Neural cell (in vitro differentiated cells): ENCODE data around the gene ZNF554. TPM values are rescaled to one million over a fixed set of nuclear protein-coding genes. Genes with fewer than 3 reads are reported as not detected.

Experiments
- H2AFZ ChIP-seq: fragments of 200-600, 300-800 bp; sonication (generic), shearing (Covaris generic); 2 replicates; pipeline ENCODE4 v1.6.0; 2014; ENCODE audit warnings: low read depth, mild to moderate bottlenecking, antibody characterized with exemption, low read length, moderate library complexity
- H3F3A ChIP-seq: fragments of 200-600 bp; shearing (Covaris generic); 2 replicates; pipeline ENCODE4 v1.6.1; 2016; ENCODE audit warnings: mild to moderate bottlenecking, moderate library complexity, mixed read lengths, antibody characterized with exemption, low read length; ENCODE audit not compliant: insufficient read depth, poor library complexity, severe bottlenecking
- H3K27ac ChIP-seq: fragments of 200-600, 300-800 bp; sonication (generic), shearing (Covaris generic); 2 replicates; pipeline ENCODE4 v1.5.1; 2014; ENCODE audit warnings: mild to moderate bottlenecking, low read length, moderate library complexity
- H3K27me3 ChIP-seq: fragments of 300-800, 200-600 bp; sonication (generic), shearing (Covaris generic); 2 replicates; pipeline ENCODE4 v1.6.0; 2014; ENCODE audit warnings: mild to moderate bottlenecking, low read depth, low read length, moderate library complexity; ENCODE audit not compliant: insufficient read depth
- H3K36me3 ChIP-seq: fragments of 300-800, 200-600 bp; sonication (generic), shearing (Covaris generic); 2 replicates; pipeline ENCODE4 v1.5.1; 2014; ENCODE audit warnings: mild to moderate bottlenecking, antibody characterized with exemption, low read length, moderate library complexity; ENCODE audit not compliant: insufficient read depth
- H3K4me2 ChIP-seq: fragments of 300-800, 200-600 bp; sonication (generic), shearing (Covaris generic); 2 replicates; pipeline ENCODE4 v1.6.0; 2014; ENCODE audit warnings: mild to moderate bottlenecking, low read length
- H3K4me3 ChIP-seq: fragments of 300-800, 200-600 bp; sonication (generic), shearing (Covaris generic); 2 replicates; pipeline ENCODE4 v1.5.1; 2014; ENCODE audit warnings: mild to moderate bottlenecking, low read length, moderate library complexity
- H3K79me2 ChIP-seq: fragments of 200-600 bp; shearing (Covaris generic); replicated peaks from 2 replicates; pipeline ENCODE4 v1.6.0; 2014; ENCODE audit warnings: mild to moderate bottlenecking, low read length, moderate library complexity; ENCODE audit not compliant: insufficient read depth
- H3K9ac ChIP-seq: fragments of 300-800, 200-600 bp; sonication (generic), shearing (Covaris generic); 2 replicates; pipeline ENCODE4 v1.6.1; 2016; ENCODE audit warnings: mild to moderate bottlenecking, low read length, mixed read lengths
- H3K9me2 ChIP-seq: fragments of 200-600 bp; shearing (Covaris generic); 2 replicates; pipeline ENCODE4 v1.6.1; 2016; ENCODE audit warnings: mild to moderate bottlenecking, low read length, mixed read lengths; ENCODE audit not compliant: insufficient read depth
- H3K9me3 ChIP-seq: fragments of 200-600, 300-800 bp; sonication (generic), shearing (Covaris generic); 2 replicates; pipeline ENCODE4 v1.6.1; 2016; ENCODE audit warnings: mild to moderate bottlenecking, mixed run types, low read length, moderate library complexity, mixed read lengths
- H4K20me1 ChIP-seq: fragments of 200-600 bp; shearing (Covaris generic); 2 replicates; pipeline ENCODE4 v1.6.1; 2016; ENCODE audit warnings: mild to moderate bottlenecking, mixed run types; ENCODE audit not compliant: insufficient read depth
- EP300 ChIP-seq: fragments of 450-650 bp; conservative IDR thresholded peaks from 2 replicates; pipeline ENCODE4 v1.6.1; 2014; ENCODE audit warnings: antibody characterized with exemption, mild to moderate bottlenecking, moderate library complexity; ENCODE audit not compliant: poor library complexity, severe bottlenecking
- EZH2 ChIP-seq: fragments of 200-600, 300-800 bp; shearing (Covaris generic), sonication (generic); IDR thresholded peaks from 2 replicates; pipeline ENCODE4 v1.6.1; 2014; ENCODE audit warnings: antibody characterized with exemption, low read length, borderline replicate concordance, mild to moderate bottlenecking; ENCODE audit not compliant: insufficient read depth, poor library complexity, severe bottlenecking
- MXI1 ChIP-seq: fragments of 450-650 bp; conservative IDR thresholded peaks from 2 replicates; pipeline ENCODE4 v1.6.1; 2014; ENCODE audit warnings: antibody characterized with exemption, mild to moderate bottlenecking; ENCODE audit not compliant: poor library complexity, severe bottlenecking
- POLR2AphosphoS5 ChIP-seq: IDR thresholded peaks from 2 replicates; pipeline ENCODE4 v1.6.1; 2012
- RAD21 ChIP-seq: fragments of 450-650 bp; conservative IDR thresholded peaks from 2 replicates; pipeline ENCODE4 v1.6.1; 2014; ENCODE audit warnings: antibody characterized with exemption, mild to moderate bottlenecking, moderate library complexity
- REST ChIP-seq: IDR thresholded peaks from 2 replicates; pipeline ENCODE4 v1.6.1; 2012; ENCODE audit warnings: borderline replicate concordance
- SMC3 ChIP-seq: fragments of 450-650 bp; conservative IDR thresholded peaks from 2 replicates; pipeline ENCODE4 v1.6.1; 2014; ENCODE audit warnings: antibody characterized with exemption, mild to moderate bottlenecking, moderate library complexity; ENCODE audit not compliant: poor library complexity
- TAF1 ChIP-seq: IDR thresholded peaks from 2 replicates; pipeline ENCODE4 v1.6.1; 2012; ENCODE audit warnings: low read depth
- polyA plus RNA-seq: library from polyadenylated mRNA; depleted of rRNA; stranded (reverse); fragments of >200 nt; gene quantifications from 2 replicates; pipeline ENCODE4 v1.2.3, GENCODE V29; 2014
- TF ChIP-seq, protein P1 (sequence below): fragments of 450-650 bp; IDR thresholded peaks from 2 replicates; pipeline ENCODE4 v1.5.1; 2014; ENCODE audit warnings: antibody characterized with exemption, mild to moderate bottlenecking, moderate library complexity; ENCODE audit not compliant: poor library complexity, severe bottlenecking

Gene ZNF554
- polyA plus RNA-seq, 1 donor from 2014 or later = 22.5 TPM

DNA sequence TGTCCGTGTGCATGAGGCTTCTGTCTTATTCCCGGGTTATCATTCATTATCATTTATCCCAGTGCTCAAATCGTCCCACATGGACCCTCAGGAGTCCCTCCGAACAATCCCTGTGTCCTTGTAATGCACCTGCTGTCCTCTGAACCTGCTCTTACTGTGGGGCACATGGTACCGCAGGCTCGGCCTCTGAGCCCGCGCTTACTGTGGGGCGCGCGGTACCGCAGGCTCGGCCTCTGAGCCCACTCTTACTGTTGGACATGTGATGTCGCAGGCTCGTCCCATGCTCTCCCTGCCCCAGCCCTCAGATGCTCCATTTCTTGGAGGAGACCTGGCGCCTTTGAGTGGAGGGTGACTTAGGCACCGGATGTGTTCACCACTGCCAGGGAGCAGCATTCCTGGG, 16.8 kb upstream of the ZNF554 start:
- Histone ChIP-seq H3F3A (no peaks in the 10 kb centered on the region), H3K4me3 (no peak overlapping the region), H3K9ac (no peak overlapping the region), H3K9me3 (no peaks in the 10 kb centered on the region), H3K9me2 (no peaks in the 10 kb centered on the region), H3K27ac (no peak overlapping the region), H3K79me2 (no peaks in the 10 kb centered on the region), H3K4me2 (no peak overlapping the region), H3K36me3 (no peaks in the 10 kb centered on the region), H2AFZ (no peak overlapping the region), H4K20me1 (no peaks in the 10 kb centered on the region), H3K27me3 (no peaks in the 10 kb centered on the region)
- no peak for TF ChIP-seq EZH2
- TF ChIP-seq RAD21 = no peak
- TF ChIP-seq SMC3 = no peak

GRCh38 chr19:2803486-2804155, 16.0 kb upstream of the ZNF554 start:
- no peaks in the 10 kb centered on the region for H3K36me3 ChIP-seq
- TF ChIP-seq MXI1 (no peak), EP300 (no peak), TAF1 (no peak), EZH2 (no peak), RAD21 (no peak), POLR2AphosphoS5 (no peak), SMC3 (no peak), REST (no peak)
- TF ChIP-seq, protein P1, sequence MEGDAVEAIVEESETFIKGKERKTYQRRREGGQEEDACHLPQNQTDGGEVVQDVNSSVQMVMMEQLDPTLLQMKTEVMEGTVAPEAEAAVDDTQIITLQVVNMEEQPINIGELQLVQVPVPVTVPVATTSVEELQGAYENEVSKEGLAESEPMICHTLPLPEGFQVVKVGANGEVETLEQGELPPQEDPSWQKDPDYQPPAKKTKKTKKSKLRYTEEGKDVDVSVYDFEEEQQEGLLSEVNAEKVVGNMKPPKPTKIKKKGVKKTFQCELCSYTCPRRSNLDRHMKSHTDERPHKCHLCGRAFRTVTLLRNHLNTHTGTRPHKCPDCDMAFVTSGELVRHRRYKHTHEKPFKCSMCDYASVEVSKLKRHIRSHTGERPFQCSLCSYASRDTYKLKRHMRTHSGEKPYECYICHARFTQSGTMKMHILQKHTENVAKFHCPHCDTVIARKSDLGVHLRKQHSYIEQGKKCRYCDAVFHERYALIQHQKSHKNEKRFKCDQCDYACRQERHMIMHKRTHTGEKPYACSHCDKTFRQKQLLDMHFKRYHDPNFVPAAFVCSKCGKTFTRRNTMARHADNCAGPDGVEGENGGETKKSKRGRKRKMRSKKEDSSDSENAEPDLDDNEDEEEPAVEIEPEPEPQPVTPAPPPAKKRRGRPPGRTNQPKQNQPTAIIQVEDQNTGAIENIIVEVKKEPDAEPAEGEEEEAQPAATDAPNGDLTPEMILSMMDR = no peak

More at GRCh38 chr19:2803486-2804155, 16.0 kb upstream of the ZNF554 start:
- Histone ChIP-seq H3K79me2 (no peaks in the 10 kb centered on the region), H3K4me3 (no peak overlapping the region), H3F3A (no peaks in the 10 kb centered on the region), H3K9me3 (no peaks in the 10 kb centered on the region), H3K4me2 (no peak overlapping the region), H3K27me3 (no peaks in the 10 kb centered on the region), H3K9me2 (no peaks in the 10 kb centered on the region), H3K27ac (no peak overlapping the region), H2AFZ (no peak overlapping the region), H3K9ac (no peak overlapping the region), H4K20me1 (no peaks in the 10 kb centered on the region)
